OCI-LY3 (cell line): ENCODE measurements around the gene KRTDAP.

Experiments
- CTCF ChIP-seq: fragments of 200-600, 300-600 bp; sonication (generic); IDR thresholded peaks from 2 replicates; pipeline ENCODE4 v1.5.1; 2014; ENCODE audit warnings: antibody characterized with exemption, low read length, low read depth
- EZH2phosphoT487 ChIP-seq: fragments of 200-600 bp; shearing (Covaris generic); IDR thresholded peaks from 2 replicates; pipeline ENCODE4 v1.6.1; 2018; ENCODE audit warnings: antibody characterized with exemption, mixed run types, low read depth

GRCh38 chr19:35490364-35490763, at the start of gene KRTDAP:
- TF ChIP-seq CTCF (no peak), EZH2phosphoT487 (no peak)
